Keratinocyte (primary cell): ENCODE results near the gene SLC35A5. TPM values are rescaled to one million over a fixed set of nuclear protein-coding genes. Genes with fewer than 3 reads are reported as not detected.
"Not testable (repeated sequence)": the region's sequence is repeated elsewhere in the genome, so short reads cannot be mapped to it uniquely, and the experiment has no call there.

Experiments used
- DNase-seq: peaks from one replicate; pipeline ENCODE4 v3.0.0-alpha.2; 2011; ENCODE audit warnings: low read depth, missing footprints, low spot score
- FAIRE-seq: peaks from 2 replicates; lab custom pipeline; 2011; peaks lifted over from hg19 to GRCh38; lab: Jason Lieb, UNC
- H2AFZ ChIP-seq: 2 replicates; pipeline ENCODE4 v1.6.0; 2012; ENCODE audit warnings: low read length, control low read depth, inconsistent platforms; ENCODE audit not compliant: control insufficient read depth
- H3K27ac ChIP-seq: 2 replicates; pipeline ENCODE4 v1.5.1; 2011; ENCODE audit warnings: low read length; ENCODE audit not compliant: control insufficient read depth, insufficient read depth
- H3K27me3 ChIP-seq: 3 replicates; pipeline ENCODE4 v1.6.0; 2011; ENCODE audit warnings: low read length; ENCODE audit not compliant: control insufficient read depth, insufficient read depth; ENCODE audit errors: extremely low read depth
- H3K36me3 ChIP-seq, 2 experiments: 2 replicates in 1 of 2; 3 replicates in 1 of 2; pipeline ENCODE4 v1.5.1; 2011; ENCODE audit warnings: low read length in 2 of 2, mild to moderate bottlenecking in 1 of 2; ENCODE audit not compliant: control insufficient read depth in 2 of 2, insufficient read depth in 2 of 2; ENCODE audit errors: extremely low read depth in 1 of 2
- H3K4me1 ChIP-seq: 3 replicates; pipeline ENCODE4 v1.5.1; 2011; ENCODE audit warnings: low read length; ENCODE audit not compliant: control insufficient read depth, insufficient read depth; ENCODE audit errors: extremely low read depth
- H3K4me2 ChIP-seq: 3 replicates; pipeline ENCODE4 v1.6.0; 2011; ENCODE audit warnings: low read depth, low read length; ENCODE audit not compliant: control insufficient read depth, insufficient read depth; ENCODE audit errors: extremely low read depth
- H3K4me3 ChIP-seq, 3 experiments: fragments of 200-600 bp in 1 of 3; sonication (generic) in 1 of 3; 2 replicates in 2 of 3; 3 replicates in 1 of 3; pipeline ENCODE4 v1.5.1; 2011 to 2016; ENCODE audit warnings: low read length in 3 of 3, mild to moderate bottlenecking in 3 of 3, control low read depth in 2 of 3, inconsistent platforms in 1 of 3, low read depth in 1 of 3, mixed read lengths in 1 of 3, mixed run types in 1 of 3, moderate library complexity in 1 of 3; ENCODE audit not compliant: control insufficient read depth in 2 of 3, insufficient read depth in 2 of 3; ENCODE audit errors: extremely low read depth in 1 of 3
- H3K79me2 ChIP-seq: 2 replicates; pipeline ENCODE4 v1.6.0; 2012; ENCODE audit warnings: low read length; ENCODE audit not compliant: control insufficient read depth, insufficient read depth
- H3K9ac ChIP-seq: 3 replicates; pipeline ENCODE4 v1.6.0; 2011; ENCODE audit warnings: low read length; ENCODE audit not compliant: control insufficient read depth, insufficient read depth; ENCODE audit errors: extremely low read depth
- H3K9me1 ChIP-seq: 3 replicates; pipeline ENCODE4 v1.6.0; 2011; ENCODE audit warnings: low read length; ENCODE audit not compliant: control insufficient read depth, insufficient read depth; ENCODE audit errors: extremely low read depth
- H3K9me3 ChIP-seq: 2 replicates; pipeline ENCODE4 v1.5.1; 2012; ENCODE audit warnings: low read depth, low read length; ENCODE audit not compliant: control insufficient read depth
- H4K20me1 ChIP-seq: 3 replicates; pipeline ENCODE4 v1.6.0; 2011; ENCODE audit warnings: low read length; ENCODE audit not compliant: control insufficient read depth, insufficient read depth; ENCODE audit errors: extremely low read depth
- EZH2 ChIP-seq: IDR thresholded peaks from one replicate; pipeline ENCODE4 v1.6.1; 2012; ENCODE audit warnings: inconsistent platforms, mild to moderate bottlenecking, low read length, moderate library complexity
- dilution Hi-C: fragments of 300-500 bp; cut with MboI; formaldehyde crosslinking; loops from one replicate; pipeline ENCODE4 v1.7.0; 2020; ENCODE audit warnings: low sequenced_read_pairs; ENCODE audit not compliant: extremely low pct_ligation_motif_present
- polyA plus RNA-seq, 5 experiments: library from polyadenylated mRNA; depleted of rRNA in 3 of 5; stranded (reverse) in 3 of 5; stranded (forward) in 1 of 5; unstranded in 1 of 5; fragments of >200 nt; gene quantifications; 1 replicate in 1 of 5; 2 replicates in 3 of 5; 3 replicates in 1 of 5; pipeline versions ENCODE4 v1.2.1 to v1.2.3, GENCODE V29; 2011 to 2012; ENCODE audit warnings: missing spikeins in 2 of 5, low read depth in 1 of 5, low replicate concordance in 1 of 5
- TF ChIP-seq, protein P1 (sequence below), 3 experiments: IDR thresholded peaks in 1 of 3; conservative IDR thresholded peaks in 1 of 3; optimal IDR thresholded peaks in 1 of 3; 2 replicates in 2 of 3; 3 replicates in 1 of 3; pipeline versions ENCODE3 to v1.5.1; 2011; ENCODE audit warnings: low read length in 3 of 3, mild to moderate bottlenecking in 3 of 3, moderate library complexity in 2 of 3, control low read depth in 1 of 3, inconsistent platforms in 1 of 3; ENCODE audit not compliant: insufficient read depth in 2 of 3; ENCODE audit errors: extremely low read depth in 1 of 3

Gene SLC35A5
- polyA plus RNA-seq, 1 donor (not counting 4 experiments of a cell fraction or from before 2014, with no cell fraction given): 31.8 TPM

DNA sequence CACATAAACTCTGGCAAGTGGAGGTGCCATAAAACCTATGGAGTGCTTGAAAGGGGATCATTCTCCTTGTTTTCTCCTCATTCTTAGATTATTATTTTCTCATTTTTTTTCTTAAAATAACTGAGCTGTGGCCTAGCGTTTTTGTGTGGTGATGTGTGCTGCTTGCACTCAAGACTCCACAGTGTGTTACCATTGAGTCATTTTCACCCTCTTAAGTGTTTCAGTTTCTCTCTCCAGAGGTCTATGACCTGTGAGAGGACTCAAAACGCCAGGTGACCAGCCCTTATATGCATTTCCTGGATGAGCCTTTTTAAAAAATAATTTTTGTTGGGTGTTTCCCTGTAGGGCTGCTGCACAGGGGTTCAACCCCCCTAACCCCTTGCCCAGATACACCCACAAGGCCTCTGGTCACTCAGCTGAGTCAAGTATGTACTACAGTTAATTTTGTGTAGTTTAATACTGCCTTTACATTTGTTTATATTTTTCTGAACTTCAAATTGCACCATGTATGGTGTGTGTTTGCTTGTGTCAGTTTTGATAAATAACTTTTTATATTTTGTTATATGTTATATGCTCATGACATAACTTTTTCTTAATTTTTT is 47.2 kb upstream of the SLC35A5 start:
- Histone ChIP-seq H3K4me3 (no peak overlapping the region), H3K36me3 (no peaks in the 10 kb centered on the region), H2AFZ (no peak overlapping the region), H3K27me3 (no peaks in the 10 kb centered on the region), H3K79me2 (no peaks in the 10 kb centered on the region), H3K9me3 (no peaks in the 10 kb centered on the region), H3K4me1 (no peaks in the 10 kb centered on the region), H3K9ac (no peak overlapping the region), H4K20me1 (no peaks in the 10 kb centered on the region), H3K27ac (no peak overlapping the region), H3K4me2 (no peak overlapping the region), H3K9me1 (no peaks in the 10 kb centered on the region)
- TF ChIP-seq, protein P1, sequence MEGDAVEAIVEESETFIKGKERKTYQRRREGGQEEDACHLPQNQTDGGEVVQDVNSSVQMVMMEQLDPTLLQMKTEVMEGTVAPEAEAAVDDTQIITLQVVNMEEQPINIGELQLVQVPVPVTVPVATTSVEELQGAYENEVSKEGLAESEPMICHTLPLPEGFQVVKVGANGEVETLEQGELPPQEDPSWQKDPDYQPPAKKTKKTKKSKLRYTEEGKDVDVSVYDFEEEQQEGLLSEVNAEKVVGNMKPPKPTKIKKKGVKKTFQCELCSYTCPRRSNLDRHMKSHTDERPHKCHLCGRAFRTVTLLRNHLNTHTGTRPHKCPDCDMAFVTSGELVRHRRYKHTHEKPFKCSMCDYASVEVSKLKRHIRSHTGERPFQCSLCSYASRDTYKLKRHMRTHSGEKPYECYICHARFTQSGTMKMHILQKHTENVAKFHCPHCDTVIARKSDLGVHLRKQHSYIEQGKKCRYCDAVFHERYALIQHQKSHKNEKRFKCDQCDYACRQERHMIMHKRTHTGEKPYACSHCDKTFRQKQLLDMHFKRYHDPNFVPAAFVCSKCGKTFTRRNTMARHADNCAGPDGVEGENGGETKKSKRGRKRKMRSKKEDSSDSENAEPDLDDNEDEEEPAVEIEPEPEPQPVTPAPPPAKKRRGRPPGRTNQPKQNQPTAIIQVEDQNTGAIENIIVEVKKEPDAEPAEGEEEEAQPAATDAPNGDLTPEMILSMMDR (optimal IDR thresholded peaks at IDR 0.05 in 1 of 3, IDR thresholded peaks at IDR 0.05 in 1 of 3, conservative IDR thresholded peaks at IDR 0.05 in 1 of 3; ENCODE audit: extremely low read depth in 1 of 3, insufficient read depth in 2 of 3, low read length in 3 of 3): no peak
- TF ChIP-seq EZH2: no peak
- DNase-seq (no peak), FAIRE-seq (no peak)
- dilution Hi-C loops: loop anchor here (25.0 kb wide), 1 partner anchor 177 kb away; the partner anchor contains the start of gene CD200

DNA sequence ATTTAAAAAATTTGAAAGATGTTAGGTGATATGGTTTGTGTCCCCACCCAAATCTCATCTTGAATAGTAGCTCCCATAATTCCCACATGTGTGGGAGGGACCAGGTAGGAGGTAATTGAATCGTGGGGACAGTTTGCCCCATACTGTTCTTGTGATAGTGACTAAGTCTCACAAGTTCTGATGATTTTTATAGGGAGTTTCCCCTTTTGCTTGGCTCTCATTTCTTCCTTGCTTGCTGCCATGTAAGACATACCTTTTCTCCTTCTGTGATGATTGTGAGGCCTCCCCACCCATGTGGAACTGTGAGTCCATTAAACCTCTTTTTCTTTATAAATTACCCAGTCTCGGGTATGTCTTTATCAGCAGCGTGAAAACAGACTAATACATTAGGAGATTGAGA is 42.9 kb upstream of the SLC35A5 start:
- H2AFZ ChIP-seq, H3K4me2 ChIP-seq, H3K9me1 ChIP-seq, H3K79me2 ChIP-seq, FAIRE-seq, H3K9ac ChIP-seq, H3K36me3 ChIP-seq, H3K9me3 ChIP-seq, H3K27ac ChIP-seq, H4K20me1 ChIP-seq, H3K27me3 ChIP-seq, H3K4me1 ChIP-seq, H3K4me3 ChIP-seq, DNase-seq: not testable (repeated sequence)
- dilution Hi-C loops: loop anchor here (25.0 kb wide), 1 partner anchor 182 kb away; the partner anchor contains the start of gene CD200
